Measurements from ENCODE around the gene PHF14. TPM values are rescaled to one million over a fixed set of nuclear protein-coding genes. Genes with fewer than 3 reads are reported as not detected.

The PHF14 gene
- 9.0 and 9.6 TPM in 2 replicates for total RNA-seq

DNA sequence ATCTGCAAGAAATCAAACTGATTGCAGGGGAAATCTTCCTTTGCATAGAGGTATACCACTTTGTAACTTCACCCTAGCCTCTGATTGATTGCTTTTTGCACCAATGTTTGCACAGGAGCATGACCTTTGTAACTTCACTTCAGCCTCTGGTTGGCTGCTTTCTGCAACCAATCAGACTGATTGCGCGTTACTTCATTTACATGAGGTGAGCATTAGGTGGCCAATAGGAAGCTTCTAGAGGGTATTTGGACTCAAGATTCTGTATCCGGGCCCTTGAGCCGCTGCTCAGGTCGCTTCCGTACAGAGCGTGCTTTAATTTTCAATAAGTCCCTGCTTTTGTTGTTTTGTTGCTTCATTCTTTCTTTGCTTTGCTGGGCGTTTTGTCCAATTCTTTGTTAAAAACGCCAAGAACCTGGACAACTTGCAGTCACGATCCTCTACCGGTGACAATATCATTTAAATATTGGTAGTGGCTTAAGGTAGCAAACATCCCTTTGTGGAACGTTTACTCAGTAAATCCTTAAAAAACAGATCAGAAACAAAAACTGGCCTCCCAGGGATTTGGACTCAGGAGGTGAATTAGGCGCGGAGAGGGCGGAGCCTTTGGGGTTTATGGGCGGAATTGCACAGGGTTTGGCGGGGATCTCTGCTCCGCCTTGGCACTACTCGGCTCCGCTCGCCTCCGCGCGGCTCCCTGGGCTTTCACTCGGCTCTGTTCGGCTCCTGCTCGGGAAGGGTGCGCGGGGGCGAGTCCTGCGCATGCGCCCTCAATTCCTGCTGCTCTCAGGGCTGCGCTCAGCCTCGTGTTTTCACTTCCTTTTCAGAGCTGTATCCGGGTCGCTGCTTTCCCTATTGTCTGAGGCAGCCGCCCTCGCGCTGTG is at the start of gene PHF14:
TSS of gene PHF14 (plus strand) at position 812 of the 881 bp plus-strand sequence. CDS start 452 bp downstream, outside the sequence.

